ENCODE results near the gene OCIAD2.
"Not testable (repeated sequence)": the region's sequence is repeated elsewhere in the genome, so short reads cannot be mapped to it uniquely, and the experiment has no call there.

OCIAD2 gene

GRCh38 chr4:48879561-48880442 lies 26.8 kb downstream of the OCIAD2 start:
- Histone ChIP-seq H3K27ac (replicated peaks) (no peak overlapping the region), H3K27me3 (ENCODE audit: insufficient read depth, poor library complexity, severe bottlenecking) (no peaks in the 10 kb centered on the region), H3K4me3 (replicated peaks; ENCODE audit: insufficient read depth, low read length) (no peak overlapping the region)
- no peak for TF ChIP-seq SPI1 (IDR thresholded peaks at IDR 0.05; ENCODE audit: borderline replicate concordance, low read depth)
- no peak for TF ChIP-seq POLR2AphosphoS5 (IDR thresholded peaks at IDR 0.05; ENCODE audit: low read depth)
- TF ChIP-seq GABPA (IDR thresholded peaks at IDR 0.05; ENCODE audit: low read depth) = no peak
- peak; percentile 58 for TF ChIP-seq REST (IDR thresholded peaks at IDR 0.05; ENCODE audit: insufficient replicate concordance, low read depth)
- TF ChIP-seq CTCF (IDR thresholded peaks at IDR 0.05; ENCODE audit: insufficient read depth, low read length) = no peak
- DNase-seq (ENCODE audit: low read depth in 1 of 2, low spot score in 1 of 2) = no peak

- TF ChIP-seq SPI1 (IDR thresholded peaks at IDR 0.05; ENCODE audit: borderline replicate concordance, low read depth) = no peak
- TF ChIP-seq GABPA (IDR thresholded peaks at IDR 0.05; ENCODE audit: low read depth) = no peak
- no peak for TF ChIP-seq CTCF (IDR thresholded peaks at IDR 0.05; ENCODE audit: insufficient read depth, low read length)
- TF ChIP-seq REST (IDR thresholded peaks at IDR 0.05; ENCODE audit: insufficient replicate concordance, low read depth) = no peak
- no peak for TF ChIP-seq POLR2AphosphoS5 (IDR thresholded peaks at IDR 0.05; ENCODE audit: low read depth)
- Histone ChIP-seq H3K27ac (replicated peaks) (no peak overlapping the region), H3K4me3 (replicated peaks; ENCODE audit: insufficient read depth, low read length) (no peak overlapping the region), H3K27me3 (ENCODE audit: insufficient read depth, poor library complexity, severe bottlenecking) (no peaks in the 10 kb centered on the region)
- no peak for DNase-seq (ENCODE audit: low read depth in 1 of 2, low spot score in 1 of 2)
Measured at GRCh38 chr4:48877827-48878535, 28.6 kb downstream of the OCIAD2 start.

GRCh38 chr4:48864696-48865095 lies 41.9 kb downstream of the OCIAD2 start:
- DNase-seq (ENCODE audit: low read depth in 1 of 2, low spot score in 1 of 2); H3K4me3 ChIP-seq (replicated peaks; ENCODE audit: insufficient read depth, low read length); H3K27me3 ChIP-seq (ENCODE audit: insufficient read depth, poor library complexity, severe bottlenecking); H3K27ac ChIP-seq (replicated peaks): not testable (repeated sequence)

- DNase-seq (ENCODE audit: low read depth in 1 of 2, low spot score in 1 of 2) = no peak
- Histone ChIP-seq H3K4me3 (replicated peaks; ENCODE audit: insufficient read depth, low read length) (no peak overlapping the region), H3K27ac (replicated peaks) (no peak overlapping the region), H3K27me3 (ENCODE audit: insufficient read depth, poor library complexity, severe bottlenecking) (no peaks in the 10 kb centered on the region)
- TF ChIP-seq SPI1 (IDR thresholded peaks at IDR 0.05; ENCODE audit: borderline replicate concordance, low read depth) (no peak), REST (IDR thresholded peaks at IDR 0.05; ENCODE audit: insufficient replicate concordance, low read depth) (no peak), GABPA (IDR thresholded peaks at IDR 0.05; ENCODE audit: low read depth) (no peak), POLR2AphosphoS5 (IDR thresholded peaks at IDR 0.05; ENCODE audit: low read depth) (no peak), CTCF (IDR thresholded peaks at IDR 0.05; ENCODE audit: insufficient read depth, low read length) (no peak)
Measured at GRCh38 chr4:48863728-48864127, 42.8 kb downstream of the OCIAD2 start.
